Chondrocyte (in vitro differentiated cells): Measurements from ENCODE around the gene MAPK8IP2. TPM values are rescaled to one million over a fixed set of nuclear protein-coding genes. Genes with fewer than 3 reads are reported as not detected.
"Not testable (repeated sequence)": the region's sequence is repeated elsewhere in the genome, so short reads cannot be mapped to it uniquely, and the experiment has no call there.

Experiments
- DNase-seq: peaks from one replicate; pipeline ENCODE4 v3.0.0; 2021; ENCODE audit warnings: mixed read lengths, low spot score
- H3K27ac Mint-ChIP-seq: one replicate; pipeline ENCODE4 v1.8.0; 2021; ENCODE audit warnings: mild to moderate bottlenecking, moderate library complexity, mixed read lengths; ENCODE audit not compliant: unreplicated experiment
- H3K27me3 Mint-ChIP-seq: 2 replicates; pipeline ENCODE4 v1.8.0; 2021; ENCODE audit warnings: low read depth, mixed read lengths
- H3K36me3 Mint-ChIP-seq: 2 replicates; pipeline ENCODE4 v1.8.0; 2021; ENCODE audit warnings: low read depth, mixed read lengths
- H3K4me1 Mint-ChIP-seq: 2 replicates; pipeline ENCODE4 v1.8.0; 2021; ENCODE audit warnings: low read depth, mild to moderate bottlenecking, mixed read lengths
- H3K4me3 Mint-ChIP-seq: one replicate; pipeline ENCODE4 v1.8.0; 2021; ENCODE audit warnings: mild to moderate bottlenecking, moderate library complexity, mixed read lengths; ENCODE audit not compliant: unreplicated experiment
- H3K9me3 Mint-ChIP-seq: 2 replicates; pipeline ENCODE4 v1.8.0; 2021; ENCODE audit warnings: low read depth, mixed read lengths
- CTCF ChIP-seq: fragments of 200-600 bp; sonication (generic); IDR thresholded peaks from 2 replicates; pipeline ENCODE4 v1.5.0; 2021; ENCODE audit warnings: antibody characterized with exemption, mild to moderate bottlenecking, moderate library complexity
- total RNA-seq: library from RNA; stranded (reverse); gene quantifications from 3 replicates; pipeline ENCODE4 v1.2.1, GENCODE V29; 2021

The MAPK8IP2 gene
- total RNA-seq, 1 donor from 2014 or later, result 4.1 TPM

- DNase-seq, result no peak
- peak overlapping the region; percentile 87 for H3K4me3 Mint-ChIP-seq
- no peaks in the 10 kb centered on the region for H3K9me3 Mint-ChIP-seq
- peaks cover 13% of the 10 kb centered on the region for H3K4me1 Mint-ChIP-seq
- H3K27ac Mint-ChIP-seq, result no peak overlapping the region
- TF ChIP-seq CTCF, result no peak
- H3K27me3 Mint-ChIP-seq, result no peaks in the 10 kb centered on the region
- H3K36me3 Mint-ChIP-seq, result no peaks in the 10 kb centered on the region
Measured at GRCh38 chr22:50628543-50629134, 28.0 kb downstream of the MAPK8IP2 start.

GRCh38 chr22:50630376-50630775 is 29.8 kb downstream of the MAPK8IP2 start:
- H3K27me3 Mint-ChIP-seq, result no peaks in the 10 kb centered on the region
- DNase-seq, result no peak
- peaks cover 13% of the 10 kb centered on the region for H3K4me1 Mint-ChIP-seq
- no peak overlapping the region for H3K27ac Mint-ChIP-seq
- H3K9me3 Mint-ChIP-seq, result no peaks in the 10 kb centered on the region
- H3K36me3 Mint-ChIP-seq, result no peaks in the 10 kb centered on the region
- no peak overlapping the region for H3K4me3 Mint-ChIP-seq
- TF ChIP-seq CTCF, result no peak

GRCh38 chr22:50633086-50633485 is 32.5 kb downstream of the MAPK8IP2 start:
- Mint-ChIP-seq H3K9me3 (no peaks in the 10 kb centered on the region), H3K27me3 (no peaks in the 10 kb centered on the region), H3K36me3 (no peaks in the 10 kb centered on the region), H3K4me1 (peaks cover 8% of the 10 kb centered on the region), H3K4me3 (no peak overlapping the region), H3K27ac (no peak overlapping the region)
- no peak for TF ChIP-seq CTCF
- DNase-seq, result no peak

GRCh38 chr22:50633771-50634170 is 33.2 kb downstream of the MAPK8IP2 start:
- H3K4me1 Mint-ChIP-seq, result peaks cover 2% of the 10 kb centered on the region
- H3K27me3 Mint-ChIP-seq, result no peaks in the 10 kb centered on the region
- H3K9me3 Mint-ChIP-seq, result no peaks in the 10 kb centered on the region
- no peak for DNase-seq
- H3K27ac Mint-ChIP-seq, result no peak overlapping the region
- H3K4me3 Mint-ChIP-seq, result no peak overlapping the region
- H3K36me3 Mint-ChIP-seq, result no peaks in the 10 kb centered on the region
- TF ChIP-seq CTCF, result no peak

- no peaks in the 10 kb centered on the region for H3K27me3 Mint-ChIP-seq
- no peak for DNase-seq
- no peaks in the 10 kb centered on the region for H3K9me3 Mint-ChIP-seq
- H3K4me3 Mint-ChIP-seq, result no peak overlapping the region
- H3K36me3 Mint-ChIP-seq, result no peaks in the 10 kb centered on the region
- H3K4me1 Mint-ChIP-seq, result no peaks in the 10 kb centered on the region
- TF ChIP-seq CTCF, result no peak
- H3K27ac Mint-ChIP-seq, result no peak overlapping the region
Measured at GRCh38 chr22:50635591-50635990, 35.0 kb downstream of the MAPK8IP2 start.

GRCh38 chr22:50640296-50640695 is 39.7 kb downstream of the MAPK8IP2 start:
- DNase-seq, H3K9me3 Mint-ChIP-seq, H3K27me3 Mint-ChIP-seq, H3K27ac Mint-ChIP-seq, H3K36me3 Mint-ChIP-seq, H3K4me1 Mint-ChIP-seq, H3K4me3 Mint-ChIP-seq: not testable (repeated sequence)
